H1 (cell line): Measurements from ENCODE around the gene MRPL55. TPM values are rescaled to one million over a fixed set of nuclear protein-coding genes. Genes with fewer than 3 reads are reported as not detected.

Source experiments
- BCL11A ChIP-seq, 2 experiments: IDR thresholded peaks; one replicate each; pipeline ENCODE4 v1.6.1; 2011; ENCODE audit warnings: low read depth in 2 of 2, low read length in 2 of 2, mild to moderate bottlenecking in 2 of 2
- CBX8 ChIP-seq: fragments of 300-800, 300-1000 bp; sonication (generic); IDR thresholded peaks from 2 replicates; pipeline ENCODE4 v1.7.1; 2016; ENCODE audit warnings: low read depth, low read length, borderline replicate concordance
- CHD2 ChIP-seq: IDR thresholded peaks from 2 replicates; pipeline ENCODE4 v1.6.1; 2012; ENCODE audit warnings: low read length, improper control_type of control experiment
- EGR1 ChIP-seq: IDR thresholded peaks from 2 replicates; pipeline ENCODE4 v1.6.1; 2011; ENCODE audit warnings: low read depth, low read length, borderline replicate concordance
- EP300 ChIP-seq, 2 experiments: IDR thresholded peaks; 1 replicate in 1 of 2; 2 replicates in 1 of 2; pipeline ENCODE4 v1.6.1; 2011 to 2012; ENCODE audit warnings: low read depth in 2 of 2, low read length in 2 of 2, mild to moderate bottlenecking in 2 of 2, borderline replicate concordance in 1 of 2, inconsistent platforms in 1 of 2, moderate library complexity in 1 of 2
- GABPA ChIP-seq: IDR thresholded peaks from 2 replicates; pipeline ENCODE4 v1.6.1; 2011; ENCODE audit warnings: mild to moderate bottlenecking, low read length, moderate library complexity, borderline replicate concordance; ENCODE audit not compliant: insufficient read depth
- HDAC2 ChIP-seq, 2 experiments: fragments of 300-600 bp in 1 of 2; sonication (generic) in 1 of 2; IDR thresholded peaks; 2 replicates each; pipeline ENCODE4 v1.6.1; 2011 to 2012; ENCODE audit warnings: low read depth in 2 of 2, low read length in 2 of 2, mild to moderate bottlenecking in 2 of 2, moderate library complexity in 2 of 2, borderline replicate concordance in 1 of 2, inconsistent platforms in 1 of 2
- HDAC6 ChIP-seq: IDR thresholded peaks from one replicate; pipeline ENCODE4 v1.7.1; 2012; ENCODE audit warnings: low read depth, mild to moderate bottlenecking, inconsistent platforms, low read length, moderate library complexity
- JUND ChIP-seq: IDR thresholded peaks from 2 replicates; pipeline ENCODE4 v1.6.1; 2011; ENCODE audit warnings: mild to moderate bottlenecking, improper control_type of control experiment, low read length
- KDM4A ChIP-seq: IDR thresholded peaks from one replicate; pipeline ENCODE4 v1.7.1; 2012; ENCODE audit warnings: low read depth, mild to moderate bottlenecking, moderate library complexity, low read length, inconsistent platforms; ENCODE audit not compliant: severe bottlenecking
- KDM5A ChIP-seq: fragments of 200-600 bp; IDR thresholded peaks from 2 replicates; pipeline ENCODE4 v1.7.1; 2012; ENCODE audit warnings: mild to moderate bottlenecking, low read length, inconsistent platforms, mixed read lengths
- NANOG ChIP-seq: IDR thresholded peaks from 2 replicates; pipeline ENCODE4 v1.6.1; 2011; ENCODE audit warnings: low read length, low read depth, mild to moderate bottlenecking, inconsistent platforms; ENCODE audit not compliant: insufficient read depth, poor library complexity, severe bottlenecking
- NRF1 ChIP-seq: IDR thresholded peaks from 2 replicates; pipeline ENCODE4 v1.6.1; 2011; ENCODE audit warnings: mild to moderate bottlenecking, low read depth, low read length, improper control_type of control experiment
- POLR2AphosphoS5 ChIP-seq: IDR thresholded peaks from 2 replicates; pipeline ENCODE4 v1.6.1; 2011; ENCODE audit warnings: low read depth, low read length
- POU5F1 ChIP-seq: IDR thresholded peaks from 2 replicates; pipeline ENCODE4 v1.6.1; 2011; ENCODE audit warnings: low read depth, mild to moderate bottlenecking, low read length, moderate library complexity
- RAD21 ChIP-seq, 2 experiments: IDR thresholded peaks in 1 of 2; conservative IDR thresholded peaks in 1 of 2; 2 replicates each; pipeline ENCODE4 v1.6.1; 2011; ENCODE audit warnings: low read depth in 2 of 2, low read length in 2 of 2, improper control_type of control experiment in 1 of 2, inconsistent platforms in 1 of 2, mild to moderate bottlenecking in 1 of 2, moderate library complexity in 1 of 2
- RBBP5 ChIP-seq: IDR thresholded peaks from 2 replicates; pipeline ENCODE4 v1.7.1; 2012; ENCODE audit warnings: low read depth, mild to moderate bottlenecking, inconsistent platforms, low read length, moderate library complexity, borderline replicate concordance
- RXRA ChIP-seq: IDR thresholded peaks from 2 replicates; pipeline ENCODE4 v1.6.1; 2011; ENCODE audit warnings: low read depth, mild to moderate bottlenecking, low read length, moderate library complexity; ENCODE audit not compliant: insufficient read depth
- SIRT6 ChIP-seq: IDR thresholded peaks from one replicate; pipeline ENCODE4 v1.7.1; 2012; ENCODE audit warnings: low read length, inconsistent platforms
- SIX5 ChIP-seq: IDR thresholded peaks from 2 replicates; pipeline ENCODE4 v1.6.1; 2011; ENCODE audit warnings: mild to moderate bottlenecking, low read depth, low read length
- SP1 ChIP-seq: IDR thresholded peaks from 2 replicates; pipeline ENCODE4 v1.6.1; 2011; ENCODE audit warnings: low read depth, low read length
- TAF1 ChIP-seq: IDR thresholded peaks from 2 replicates; pipeline ENCODE4 v1.6.1; 2011; ENCODE audit warnings: mild to moderate bottlenecking, low read depth, low read length
- TCF12 ChIP-seq: IDR thresholded peaks from 2 replicates; pipeline ENCODE4 v1.6.1; 2011; ENCODE audit warnings: low read depth, mild to moderate bottlenecking, low read length
- polyA plus RNA-seq, 7 experiments: library from polyadenylated mRNA; depleted of rRNA in 3 of 7; stranded (reverse) in 5 of 7; unstranded in 2 of 7; fragments of >200 nt in 5 of 7; fragments of 200-250 nt in 2 of 7; gene quantifications; 1 replicate in 5 of 7; 2 replicates in 1 of 7; 4 replicates in 1 of 7; pipeline versions ENCODE4 v1.2.1 to v1.2.3, GENCODE V29; 2011 to 2013; ENCODE audit warnings: missing spikeins in 2 of 7, mixed read lengths in 2 of 7
- total RNA-seq: library from RNA; stranded (reverse); fragmentation: NEBNext Ultra II Directional; extraction: Animal tissue kit (Norgen Biotek cat#: 25700); gene quantifications from 2 replicates; pipeline ENCODE4 v1.2.1, GENCODE V29; 2021
- TF ChIP-seq, protein P1 (sequence below): IDR thresholded peaks from 2 replicates; pipeline ENCODE4 v1.6.1; 2012; ENCODE audit warnings: inconsistent platforms

Gene MRPL55
- total and polyA plus RNA-seq, 2 of the 8 experiments (the other 6 are each of a cell fraction or from before 2014, with no cell fraction given), result 59.0 to 244 TPM

DNA sequence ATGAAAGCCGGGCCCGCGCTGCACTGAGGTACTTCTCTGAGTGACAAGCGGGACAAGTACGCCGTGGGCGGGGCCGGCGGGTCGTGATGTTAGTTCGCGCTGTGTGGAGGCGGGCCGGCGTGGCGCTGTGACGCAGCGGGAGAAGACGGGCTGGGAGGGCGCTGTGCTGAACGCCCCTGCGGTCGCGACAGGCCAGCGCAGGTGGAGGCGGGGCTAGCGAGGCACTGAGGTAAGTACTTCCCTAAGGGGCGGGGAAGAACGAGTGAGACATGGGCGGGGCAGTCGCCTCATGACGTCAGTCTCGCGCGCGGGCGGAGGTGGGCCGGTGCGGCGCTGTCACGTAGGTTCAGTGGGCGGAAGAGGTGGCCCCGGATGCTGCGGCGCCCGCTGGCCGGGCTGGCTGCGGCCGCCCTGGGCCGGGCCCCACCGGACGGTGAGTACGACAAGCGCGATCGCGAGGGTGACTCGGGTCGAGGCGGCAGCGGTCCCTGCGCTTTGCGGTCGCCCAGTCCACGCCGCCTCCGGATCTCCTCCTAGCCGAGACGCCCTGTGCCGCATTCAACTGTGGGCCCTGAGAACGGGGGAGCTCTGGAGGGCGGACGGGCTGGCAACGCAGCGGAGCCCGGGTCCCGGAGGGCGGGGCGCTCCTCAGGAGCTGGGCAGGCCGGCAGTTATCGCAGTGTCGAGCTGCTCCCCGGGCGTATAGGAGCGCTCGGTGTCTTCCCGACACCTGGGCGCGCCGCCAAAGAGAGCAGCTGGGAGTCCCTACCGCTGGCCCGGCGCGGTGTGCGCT is 31.0 kb upstream of the MRPL55 start, which contains the start of gene GUK1 (continued):
- no peak for TF ChIP-seq BCL11A (IDR thresholded peaks at IDR 0.05; ENCODE audit: low read depth in 2 of 2, low read length in 2 of 2)
- TF ChIP-seq SP1, result peak; percentile 39; the same call in 1 of the 2 replicates
- no peak for TF ChIP-seq SIX5
- 0 out of 2 replicates have a peak, but pooled peaks have one; percentile 45 for TF ChIP-seq KDM5A
- TF ChIP-seq RAD21 (IDR thresholded peaks at IDR 0.05 in 1 of 2, conservative IDR thresholded peaks at IDR 0.05 in 1 of 2; ENCODE audit: low read depth in 2 of 2, low read length in 2 of 2), result no peak
- TF ChIP-seq, protein P1, sequence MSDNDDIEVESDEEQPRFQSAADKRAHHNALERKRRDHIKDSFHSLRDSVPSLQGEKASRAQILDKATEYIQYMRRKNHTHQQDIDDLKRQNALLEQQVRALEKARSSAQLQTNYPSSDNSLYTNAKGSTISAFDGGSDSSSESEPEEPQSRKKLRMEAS, result peak; percentile 73
- TF ChIP-seq EGR1, result peak; percentile 68; the same call in 1 of the 2 replicates
- no peak for TF ChIP-seq HDAC6
- TF ChIP-seq RBBP5, result peak; percentile 60; the same call in 1 of the 2 replicates
- no peak for TF ChIP-seq CBX8
- no peak; the same call in 1 of the 2 replicates for TF ChIP-seq CHD2
- TF ChIP-seq RXRA, result 0 out of 2 replicates have a peak, but pooled peaks have one; percentile 20
- peak in 1 of 2 experiments; percentile 81; a peak in 2 of 4 replicates for TF ChIP-seq HDAC2 (IDR thresholded peaks at IDR 0.05; ENCODE audit: borderline replicate concordance in 1 of 2, low read depth in 2 of 2, low read length in 2 of 2)
- no peak for TF ChIP-seq POU5F1
- no peak for TF ChIP-seq GABPA
- TF ChIP-seq TCF12, result no peak
- TF ChIP-seq SIRT6, result no peak
- TF ChIP-seq TAF1, result peak; percentile 88
- TF ChIP-seq EP300 (IDR thresholded peaks at IDR 0.05; ENCODE audit: borderline replicate concordance in 1 of 2, low read depth in 2 of 2, low read length in 2 of 2), result no peak
- TF ChIP-seq NRF1, result no peak; the same call in 1 of the 2 replicates
- peak; percentile 73 for TF ChIP-seq POLR2AphosphoS5
- peak; percentile 89 for TF ChIP-seq KDM4A
- no peak for TF ChIP-seq NANOG
- TF ChIP-seq JUND, result no peak
